Osteocyte (in vitro differentiated cells): ENCODE measurements around the gene CCDC83. TPM values are rescaled to one million over a fixed set of nuclear protein-coding genes. Genes with fewer than 3 reads are reported as not detected.

Experiments used
- DNase-seq: peaks from one replicate; pipeline ENCODE4 v3.0.0; 2021; ENCODE audit warnings: mixed read lengths; ENCODE audit not compliant: unreplicated experiment; ENCODE audit errors: extremely low spot score
- H3K27ac Mint-ChIP-seq: one replicate; pipeline ENCODE4 v1.8.0; 2021; ENCODE audit warnings: mild to moderate bottlenecking, mixed read lengths; ENCODE audit not compliant: unreplicated experiment
- H3K27me3 Mint-ChIP-seq: one replicate; pipeline ENCODE4 v1.8.0; 2021; ENCODE audit warnings: mixed read lengths; ENCODE audit not compliant: unreplicated experiment
- H3K36me3 Mint-ChIP-seq: one replicate; pipeline ENCODE4 v1.8.0; 2021; ENCODE audit warnings: mixed read lengths; ENCODE audit not compliant: unreplicated experiment
- H3K4me1 Mint-ChIP-seq: one replicate; pipeline ENCODE4 v1.8.0; 2021; ENCODE audit warnings: mixed read lengths; ENCODE audit not compliant: unreplicated experiment
- H3K4me3 Mint-ChIP-seq: one replicate; pipeline ENCODE4 v1.8.0; 2021; ENCODE audit warnings: mild to moderate bottlenecking, moderate library complexity, mixed read lengths; ENCODE audit not compliant: unreplicated experiment
- H3K9me3 Mint-ChIP-seq: one replicate; pipeline ENCODE4 v1.8.0; 2021; ENCODE audit warnings: mixed read lengths; ENCODE audit not compliant: unreplicated experiment
- total RNA-seq: library from RNA; stranded (reverse); gene quantifications from 2 replicates; pipeline ENCODE4 v1.2.1, GENCODE V29; 2021
- TF ChIP-seq, protein P1 (sequence below): fragments of 200-600 bp; sonication (generic); IDR thresholded peaks from 2 replicates; pipeline ENCODE4 v1.5.0; 2021; ENCODE audit warnings: antibody characterized with exemption, mild to moderate bottlenecking, moderate library complexity

The CCDC83 gene
- total RNA-seq, 1 donor from 2014 or later = not detected

DNA sequence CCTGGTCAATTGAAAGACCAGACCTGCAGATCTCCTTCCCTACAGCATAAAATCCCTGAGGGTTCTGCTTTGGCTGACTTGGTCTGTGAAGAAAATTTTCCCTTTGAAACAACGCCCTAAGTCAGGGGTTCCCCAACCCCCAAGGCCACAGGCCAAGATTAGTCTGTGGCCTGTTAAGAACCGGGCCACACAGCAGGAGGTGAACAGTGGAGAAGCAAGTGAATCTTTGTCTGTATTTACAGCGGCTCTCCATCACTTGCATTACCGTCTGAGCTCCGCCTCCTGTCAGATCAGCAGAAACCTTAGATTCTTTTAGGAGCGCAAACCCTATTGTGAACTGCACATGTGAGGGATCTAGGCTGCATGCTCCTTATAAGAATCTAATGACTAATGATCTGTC, 38.2 kb downstream of the CCDC83 start:
- no peaks in the 10 kb centered on the region for H3K27me3 Mint-ChIP-seq
- no peak overlapping the region for H3K4me3 Mint-ChIP-seq
- H3K4me1 Mint-ChIP-seq = peaks cover 10% of the 10 kb centered on the region
- no peaks in the 10 kb centered on the region for H3K9me3 Mint-ChIP-seq
- TF ChIP-seq, protein P1, sequence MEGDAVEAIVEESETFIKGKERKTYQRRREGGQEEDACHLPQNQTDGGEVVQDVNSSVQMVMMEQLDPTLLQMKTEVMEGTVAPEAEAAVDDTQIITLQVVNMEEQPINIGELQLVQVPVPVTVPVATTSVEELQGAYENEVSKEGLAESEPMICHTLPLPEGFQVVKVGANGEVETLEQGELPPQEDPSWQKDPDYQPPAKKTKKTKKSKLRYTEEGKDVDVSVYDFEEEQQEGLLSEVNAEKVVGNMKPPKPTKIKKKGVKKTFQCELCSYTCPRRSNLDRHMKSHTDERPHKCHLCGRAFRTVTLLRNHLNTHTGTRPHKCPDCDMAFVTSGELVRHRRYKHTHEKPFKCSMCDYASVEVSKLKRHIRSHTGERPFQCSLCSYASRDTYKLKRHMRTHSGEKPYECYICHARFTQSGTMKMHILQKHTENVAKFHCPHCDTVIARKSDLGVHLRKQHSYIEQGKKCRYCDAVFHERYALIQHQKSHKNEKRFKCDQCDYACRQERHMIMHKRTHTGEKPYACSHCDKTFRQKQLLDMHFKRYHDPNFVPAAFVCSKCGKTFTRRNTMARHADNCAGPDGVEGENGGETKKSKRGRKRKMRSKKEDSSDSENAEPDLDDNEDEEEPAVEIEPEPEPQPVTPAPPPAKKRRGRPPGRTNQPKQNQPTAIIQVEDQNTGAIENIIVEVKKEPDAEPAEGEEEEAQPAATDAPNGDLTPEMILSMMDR = no peak
- no peak for DNase-seq
- H3K36me3 Mint-ChIP-seq = no peaks in the 10 kb centered on the region
- no peak overlapping the region for H3K27ac Mint-ChIP-seq

- no peaks in the 10 kb centered on the region for H3K36me3 Mint-ChIP-seq
- H3K9me3 Mint-ChIP-seq = no peaks in the 10 kb centered on the region
- no peak overlapping the region for H3K27ac Mint-ChIP-seq
- TF ChIP-seq, protein P1 = no peak
- H3K4me3 Mint-ChIP-seq = no peak overlapping the region
- no peaks in the 10 kb centered on the region for H3K4me1 Mint-ChIP-seq
- no peaks in the 10 kb centered on the region for H3K27me3 Mint-ChIP-seq
- DNase-seq = no peak
Measured at GRCh38 chr11:85896876-85897275, 41.7 kb downstream of the CCDC83 start.

DNA sequence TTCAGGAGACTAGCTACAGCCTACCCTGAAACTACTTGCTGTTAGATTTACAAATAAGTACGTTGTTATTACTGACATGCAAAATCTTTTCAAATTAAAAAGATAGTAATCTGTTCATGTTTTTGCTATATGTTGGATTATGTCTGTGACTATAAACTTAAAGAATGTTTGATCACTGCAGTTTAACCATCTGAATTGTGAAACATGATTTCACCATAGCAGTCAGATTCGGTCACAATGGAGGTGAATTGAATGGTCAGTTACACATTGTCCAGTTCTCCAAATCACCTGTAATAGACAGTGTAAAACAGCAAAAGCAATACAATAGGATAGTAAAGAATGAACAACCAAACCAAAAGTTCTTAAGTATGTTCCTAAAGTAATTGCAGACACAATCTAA, 43.3 kb downstream of the CCDC83 start:
- TF ChIP-seq, protein P1 = no peak
- no peak overlapping the region for H3K4me3 Mint-ChIP-seq
- no peaks in the 10 kb centered on the region for H3K36me3 Mint-ChIP-seq
- DNase-seq = no peak
- H3K4me1 Mint-ChIP-seq = peaks cover 1% of the 10 kb centered on the region
- no peaks in the 10 kb centered on the region for H3K27me3 Mint-ChIP-seq
- H3K9me3 Mint-ChIP-seq = no peaks in the 10 kb centered on the region
- no peak overlapping the region for H3K27ac Mint-ChIP-seq

DNA sequence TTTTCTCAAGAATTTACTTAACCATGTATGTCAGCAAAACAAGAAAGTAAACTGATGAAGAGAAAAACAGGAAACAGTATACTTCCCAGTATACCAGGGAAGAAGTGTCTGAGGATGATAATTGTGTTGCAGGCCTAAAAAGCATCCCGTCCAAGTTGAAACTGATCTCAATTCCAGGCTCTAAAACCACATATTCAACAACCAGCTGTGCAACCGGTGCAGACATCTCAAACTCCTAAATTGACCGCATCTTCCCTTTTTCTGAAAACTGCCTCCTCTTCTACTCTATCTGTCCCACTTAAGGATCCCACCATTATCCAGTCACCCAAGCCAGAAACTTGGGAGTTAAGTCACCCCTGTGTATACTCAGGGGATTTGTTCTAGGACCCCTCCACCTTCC, 47.2 kb downstream of the CCDC83 start:
- H3K36me3 Mint-ChIP-seq = no peaks in the 10 kb centered on the region
- H3K9me3 Mint-ChIP-seq = no peaks in the 10 kb centered on the region
- no peak overlapping the region for H3K27ac Mint-ChIP-seq
- peaks cover 4% of the 10 kb centered on the region for H3K4me1 Mint-ChIP-seq
- TF ChIP-seq, protein P1 = no peak
- H3K4me3 Mint-ChIP-seq = no peak overlapping the region
- H3K27me3 Mint-ChIP-seq = no peaks in the 10 kb centered on the region
- DNase-seq = no peak

GRCh38 chr11:85903406-85903805, 48.2 kb downstream of the CCDC83 start:
- H3K9me3 Mint-ChIP-seq = no peaks in the 10 kb centered on the region

More at GRCh38 chr11:85903406-85903805, 48.2 kb downstream of the CCDC83 start:
- Mint-ChIP-seq H3K4me3 (no peak overlapping the region), H3K27me3 (peaks cover 2% of the 10 kb centered on the region), H3K36me3 (no peaks in the 10 kb centered on the region), H3K27ac (no peak overlapping the region), H3K4me1 (peaks cover 4% of the 10 kb centered on the region)
- DNase-seq = no peak
- TF ChIP-seq, protein P1 = no peak
